Mesodermal cell (in vitro differentiated cells): ENCODE results near the gene THSD1.
"Not testable (repeated sequence)": the region's sequence is repeated elsewhere in the genome, so short reads cannot be mapped to it uniquely, and the experiment has no call there.

Experiments
- H3K27ac ChIP-seq: 2 replicates; pipeline ENCODE4 v1.7.0; 2013; ENCODE audit warnings: mild to moderate bottlenecking, low read depth, low read length, moderate library complexity; ENCODE audit not compliant: severe bottlenecking
- H3K36me3 ChIP-seq: 2 replicates; pipeline ENCODE4 v1.7.1; 2013; ENCODE audit warnings: mild to moderate bottlenecking, low read length, moderate library complexity; ENCODE audit not compliant: control insufficient read depth, insufficient read depth
- H3K4me1 ChIP-seq: one replicate; pipeline ENCODE4 v1.7.1; 2013; ENCODE audit warnings: mild to moderate bottlenecking, low read length; ENCODE audit not compliant: insufficient read depth, control insufficient read depth, poor library complexity, severe bottlenecking
- H3K4me3 ChIP-seq: 2 replicates; pipeline ENCODE4 v1.7.0; 2013; ENCODE audit warnings: low read length, control low read depth, mild to moderate bottlenecking; ENCODE audit not compliant: insufficient read depth, poor library complexity, severe bottlenecking; ENCODE audit errors: extremely low read depth
- H3K9me3 ChIP-seq: 2 replicates; pipeline ENCODE4 v1.7.1; 2013; ENCODE audit warnings: mild to moderate bottlenecking, low read length, moderate library complexity; ENCODE audit not compliant: control insufficient read depth
- WGBS, 2 experiments: methylation state at CpG; one replicate each; pipeline ENCODE4 v1.1.5; 2013; ENCODE audit warnings: missing lambda C conversion rate in 2 of 2; ENCODE audit not compliant: insufficient coverage in 2 of 2; 5-methylcytosine and 5-hydroxymethylcytosine counted together

The THSD1 gene

GRCh38 chr13:52387721-52388120, 18.3 kb downstream of the THSD1 start:
- Histone ChIP-seq H3K9me3 (no peaks in the 10 kb centered on the region), H3K4me3 (no peak overlapping the region), H3K27ac (no peak overlapping the region), H3K36me3 (no peaks in the 10 kb centered on the region), H3K4me1 (no peaks in the 10 kb centered on the region)

GRCh38 chr13:52385870-52386269, 20.1 kb downstream of the THSD1 start:
- Histone ChIP-seq H3K4me1 (no peaks in the 10 kb centered on the region), H3K4me3 (no peak overlapping the region), H3K9me3 (no peaks in the 10 kb centered on the region), H3K27ac (no peak overlapping the region), H3K36me3 (no peaks in the 10 kb centered on the region)
- WGBS, 2 experiments: no CpG with 5 or more reads among the region's 4 CpGs

GRCh38 chr13:52383366-52383765, 22.6 kb downstream of the THSD1 start:
- Histone ChIP-seq H3K9me3 (no peaks in the 10 kb centered on the region), H3K4me3 (no peak overlapping the region), H3K4me1 (no peaks in the 10 kb centered on the region), H3K27ac (no peak overlapping the region), H3K36me3 (no peaks in the 10 kb centered on the region)
- no CpG with 5 or more reads among the region's 1 CpG for WGBS, 2 experiments

- Histone ChIP-seq H3K9me3 (no peaks in the 10 kb centered on the region), H3K36me3 (peaks cover 4% of the 10 kb centered on the region), H3K4me1 (no peaks in the 10 kb centered on the region), H3K27ac (no peak overlapping the region), H3K4me3 (no peak overlapping the region)
- WGBS, 2 experiments: 96 to 98% methylated on average over 11 to 20 of the region's 22 CpGs
Measured at GRCh38 chr13:52378312-52378711, 27.7 kb downstream of the THSD1 start.

GRCh38 chr13:52377898-52378297, 28.1 kb downstream of the THSD1 start:
- Histone ChIP-seq H3K36me3 (peaks cover 4% of the 10 kb centered on the region), H3K9me3 (no peaks in the 10 kb centered on the region), H3K27ac (no peak overlapping the region), H3K4me3 (no peak overlapping the region), H3K4me1 (no peaks in the 10 kb centered on the region)
- 95 to 96% methylated on average over 16 to 21 of the region's 21 CpGs for WGBS, 2 experiments

- no peaks in the 10 kb centered on the region for H3K4me1 ChIP-seq
- 57 to 100% methylated on average over 1 of the region's 1 CpG for WGBS, 2 experiments
- H3K27ac ChIP-seq: no peak overlapping the region
- no peaks in the 10 kb centered on the region for H3K9me3 ChIP-seq
- peaks cover 4% of the 10 kb centered on the region for H3K36me3 ChIP-seq
- no peak overlapping the region for H3K4me3 ChIP-seq
Measured at GRCh38 chr13:52374873-52375411, 31.0 kb downstream of the THSD1 start.

- H3K36me3 ChIP-seq: peaks cover 4% of the 10 kb centered on the region
- H3K9me3 ChIP-seq: no peaks in the 10 kb centered on the region
- H3K4me3 ChIP-seq: no peak overlapping the region
- no peaks in the 10 kb centered on the region for H3K4me1 ChIP-seq
- no CpG with 5 or more reads among the region's 4 CpGs for WGBS, 2 experiments
- H3K27ac ChIP-seq: no peak overlapping the region
Measured at GRCh38 chr13:52374389-52374788, 31.6 kb downstream of the THSD1 start.

- WGBS, 2 experiments: no CpG with 5 or more reads among the region's 1 CpG
- H3K36me3 ChIP-seq, H3K27ac ChIP-seq, H3K4me1 ChIP-seq, H3K9me3 ChIP-seq, H3K4me3 ChIP-seq: not testable (repeated sequence)
Measured at GRCh38 chr13:52373277-52373676, 32.7 kb downstream of the THSD1 start.

GRCh38 chr13:52371736-52372247, 34.2 kb downstream of the THSD1 start:
- H3K36me3 ChIP-seq: no peaks in the 10 kb centered on the region
- no peak overlapping the region for H3K27ac ChIP-seq
- 0% methylated on average over 1 of the region's 3 CpGs; no CpG with 5 or more reads in 1 of the 2 experiments for WGBS, 2 experiments
- no peak overlapping the region for H3K4me3 ChIP-seq
- H3K9me3 ChIP-seq: no peaks in the 10 kb centered on the region
- no peaks in the 10 kb centered on the region for H3K4me1 ChIP-seq

GRCh38 chr13:52366291-52366690, 39.7 kb downstream of the THSD1 start:
- Histone ChIP-seq H3K4me3 (no peak overlapping the region), H3K4me1 (no peaks in the 10 kb centered on the region), H3K36me3 (no peaks in the 10 kb centered on the region), H3K9me3 (no peaks in the 10 kb centered on the region), H3K27ac (no peak overlapping the region)
- no CpG with 5 or more reads among the region's 4 CpGs for WGBS, 2 experiments

- H3K9me3 ChIP-seq, H3K4me3 ChIP-seq, H3K4me1 ChIP-seq, H3K36me3 ChIP-seq, H3K27ac ChIP-seq: not testable (repeated sequence)
- WGBS, 2 experiments: 100% methylated on average over 1 of the region's 6 CpGs; no CpG with 5 or more reads in 1 of the 2 experiments
Measured at GRCh38 chr13:52362169-52362887, 43.6 kb downstream of the THSD1 start.
